Measurements from ENCODE around the gene LRMDA. TPM values are rescaled to one million over a fixed set of nuclear protein-coding genes. Genes with fewer than 3 reads are reported as not detected.

LRMDA gene
- polyA plus RNA-seq, 3 donors: 39.8 to 59.6 (median 56.4) TPM

DNA sequence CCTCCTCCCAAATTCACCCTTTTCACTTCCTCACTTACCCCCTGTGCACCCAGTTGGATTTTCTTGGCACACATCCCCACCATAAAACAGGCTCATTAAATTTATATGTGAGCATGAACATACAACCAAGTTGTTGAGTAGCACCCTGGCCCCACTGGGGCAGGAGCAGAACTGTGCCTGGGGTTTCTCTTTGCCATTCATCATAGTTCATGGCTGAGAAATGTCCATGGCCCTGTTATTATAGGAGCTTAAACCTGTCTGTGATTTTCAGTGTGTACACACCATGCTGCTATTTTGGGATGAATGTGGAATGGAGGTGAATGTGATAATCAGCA, 618.8 kb downstream of the LRMDA start:
- H3K9ac ChIP-seq (ENCODE audit: insufficient read depth, low read length, poor library complexity, severe bottlenecking): no peak overlapping the region

DNA sequence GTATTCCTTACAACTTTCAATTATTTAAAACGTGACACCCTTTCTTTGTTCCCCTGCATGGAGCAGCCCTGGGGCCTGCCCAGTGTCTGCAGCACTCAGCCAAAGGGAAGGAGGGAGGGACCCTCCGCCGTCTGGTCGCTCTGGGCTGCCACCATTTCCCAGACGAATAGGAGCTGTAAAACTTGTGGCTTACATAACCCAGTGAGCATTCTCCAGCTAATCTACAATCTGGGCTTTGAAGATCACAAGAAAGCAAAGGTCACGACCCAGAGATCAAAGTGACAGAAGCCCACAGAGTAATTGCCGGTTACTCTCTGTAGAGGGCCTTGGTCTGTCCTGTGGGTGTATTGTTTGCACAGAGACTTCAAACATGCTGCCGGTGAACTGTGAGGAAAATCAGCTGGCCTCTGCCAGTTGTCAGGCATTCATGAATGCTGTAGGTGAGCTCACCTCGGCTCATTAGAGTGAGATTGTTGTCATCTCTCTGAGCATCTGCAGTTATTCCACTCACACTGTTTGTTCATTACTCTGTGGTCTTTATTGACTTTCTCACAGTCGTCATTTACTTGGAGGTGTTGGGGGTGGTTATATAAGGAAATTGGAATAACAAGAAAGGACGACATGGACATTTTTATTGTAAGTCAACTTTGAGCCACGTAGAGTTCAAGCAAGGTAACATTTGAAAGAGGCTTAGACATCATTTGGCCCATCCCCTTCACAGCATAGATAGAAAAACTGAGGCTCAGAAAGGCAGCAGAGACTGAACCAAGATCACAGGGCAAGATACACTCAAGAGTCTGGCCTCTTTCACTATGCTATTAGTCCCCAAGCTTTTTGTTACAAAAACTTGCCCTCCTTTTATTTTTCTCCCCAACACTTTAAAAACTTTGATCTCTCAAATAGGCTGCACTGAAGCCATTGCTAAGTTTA, 619.8 kb downstream of the LRMDA start:
- H3K36me3 Mint-ChIP-seq: peaks cover 30 to 67% of the 10 kb centered on the region in 2 donors
- peaks cover 19 to 20% of the 10 kb centered on the region in 2 donors for H3K9me3 ChIP-seq (replicated peaks in 1 of 2; ENCODE audit: control insufficient read depth in 1 of 2, insufficient read depth in 1 of 2, low read length in 2 of 2)
- H3K27ac Mint-ChIP-seq: peak overlapping the region in 6 of 7 donors; percentile 10 to 92 (median 86)
- no peak for DNase-seq
- no peak overlapping the region for H3K9ac ChIP-seq (ENCODE audit: insufficient read depth, low read length, poor library complexity, severe bottlenecking)
- intact Hi-C loops (cut with micrococcal nuclease): no loop called here
- TF ChIP-seq, protein P1, sequence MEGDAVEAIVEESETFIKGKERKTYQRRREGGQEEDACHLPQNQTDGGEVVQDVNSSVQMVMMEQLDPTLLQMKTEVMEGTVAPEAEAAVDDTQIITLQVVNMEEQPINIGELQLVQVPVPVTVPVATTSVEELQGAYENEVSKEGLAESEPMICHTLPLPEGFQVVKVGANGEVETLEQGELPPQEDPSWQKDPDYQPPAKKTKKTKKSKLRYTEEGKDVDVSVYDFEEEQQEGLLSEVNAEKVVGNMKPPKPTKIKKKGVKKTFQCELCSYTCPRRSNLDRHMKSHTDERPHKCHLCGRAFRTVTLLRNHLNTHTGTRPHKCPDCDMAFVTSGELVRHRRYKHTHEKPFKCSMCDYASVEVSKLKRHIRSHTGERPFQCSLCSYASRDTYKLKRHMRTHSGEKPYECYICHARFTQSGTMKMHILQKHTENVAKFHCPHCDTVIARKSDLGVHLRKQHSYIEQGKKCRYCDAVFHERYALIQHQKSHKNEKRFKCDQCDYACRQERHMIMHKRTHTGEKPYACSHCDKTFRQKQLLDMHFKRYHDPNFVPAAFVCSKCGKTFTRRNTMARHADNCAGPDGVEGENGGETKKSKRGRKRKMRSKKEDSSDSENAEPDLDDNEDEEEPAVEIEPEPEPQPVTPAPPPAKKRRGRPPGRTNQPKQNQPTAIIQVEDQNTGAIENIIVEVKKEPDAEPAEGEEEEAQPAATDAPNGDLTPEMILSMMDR (IDR thresholded peaks at IDR 0.05): no peak
- no peak overlapping the region for H3K4me3 ChIP-seq (replicated peaks in 1 of 3; ENCODE audit: low read depth in 2 of 3, low read length in 3 of 3)
- H3K4me1 ChIP-seq (ENCODE audit: control insufficient read depth in 1 of 2, insufficient read depth in 2 of 2, low read length in 2 of 2): peaks cover 3 to 7% of the 10 kb centered on the region in 2 donors
- H4K20me1 ChIP-seq (ENCODE audit: insufficient read depth, low read length): no peaks in the 10 kb centered on the region
- peaks cover 0 to 57% of the 10 kb centered on the region in 2 donors for H3K36me3 ChIP-seq (replicated peaks in 1 of 2; ENCODE audit: control insufficient read depth in 1 of 2, insufficient read depth in 2 of 2, low read length in 2 of 2)
- H3K4me1 Mint-ChIP-seq: peaks cover 14% of the 10 kb centered on the region
- no peak overlapping the region for H2AFZ ChIP-seq (ENCODE audit: insufficient read depth, low read depth, low read length, poor library complexity, severe bottlenecking)
- peaks cover 13 to 30% (median 21%) of the 10 kb centered on the region in 7 donors for H3K9me3 Mint-ChIP-seq
- H3K79me2 ChIP-seq (ENCODE audit: insufficient read depth, low read length): no peaks in the 10 kb centered on the region
- H3K4me2 ChIP-seq (replicated peaks; ENCODE audit: extremely low read depth, low read length, poor library complexity, severe bottlenecking): no peak overlapping the region
- no peaks in the 10 kb centered on the region for H3K27me3 ChIP-seq (ENCODE audit: control insufficient read depth in 2 of 2, insufficient read depth in 2 of 2, low read length in 2 of 2)
- no peak overlapping the region for H3K4me3 Mint-ChIP-seq
- peak overlapping the region in 1 of 2 donors; percentile 45 for H3K27ac ChIP-seq (ENCODE audit: low read depth in 1 of 2, low read length in 2 of 2)
- no peaks in the 10 kb centered on the region for H3K27me3 Mint-ChIP-seq (ENCODE audit: low read depth in 3 of 3)
- WGBS (ENCODE audit: insufficient coverage): 89% methylated on average over 7 of the region's 12 CpGs

More for the DNA sequence above, 618.8 kb downstream of the LRMDA start:
- Histone ChIP-seq H4K20me1 (ENCODE audit: insufficient read depth, low read length) (no peaks in the 10 kb centered on the region), H3K36me3 (replicated peaks in 1 of 2; ENCODE audit: control insufficient read depth in 1 of 2, insufficient read depth in 2 of 2, low read length in 2 of 2) (peaks cover 0 to 47% of the 10 kb centered on the region in 2 donors), H3K27me3 (ENCODE audit: control insufficient read depth in 2 of 2, insufficient read depth in 2 of 2, low read length in 2 of 2) (no peaks in the 10 kb centered on the region), H3K4me1 (ENCODE audit: control insufficient read depth in 1 of 2, insufficient read depth in 2 of 2, low read length in 2 of 2) (peaks cover 3 to 7% of the 10 kb centered on the region in 2 donors), H3K9me3 (replicated peaks in 1 of 2; ENCODE audit: control insufficient read depth in 1 of 2, insufficient read depth in 1 of 2, low read length in 2 of 2) (peaks cover 8 to 10% of the 10 kb centered on the region in 2 donors), H3K4me3 (replicated peaks in 1 of 3; ENCODE audit: low read depth in 2 of 3, low read length in 3 of 3) (no peak overlapping the region), H3K79me2 (ENCODE audit: insufficient read depth, low read length) (no peaks in the 10 kb centered on the region), H2AFZ (ENCODE audit: insufficient read depth, low read depth, low read length, poor library complexity, severe bottlenecking) (no peak overlapping the region), H3K4me2 (replicated peaks; ENCODE audit: extremely low read depth, low read length, poor library complexity, severe bottlenecking) (no peak overlapping the region), H3K27ac (ENCODE audit: low read depth in 1 of 2, low read length in 2 of 2) (peak overlapping the region in 1 of 2 donors; percentile 45)
- peak overlapping the region in 6 of 7 donors; percentile 74 to 92 (median 83) for H3K27ac Mint-ChIP-seq
- H3K36me3 Mint-ChIP-seq: peaks cover 28 to 57% of the 10 kb centered on the region in 2 donors
- DNase-seq: no peak
- H3K4me3 Mint-ChIP-seq: no peak overlapping the region
- peaks cover 14% of the 10 kb centered on the region for H3K4me1 Mint-ChIP-seq
- H3K27me3 Mint-ChIP-seq (ENCODE audit: low read depth in 3 of 3): no peaks in the 10 kb centered on the region
- H3K9me3 Mint-ChIP-seq: peaks cover 4 to 20% (median 12%) of the 10 kb centered on the region in 7 donors
- intact Hi-C loops (cut with micrococcal nuclease): no loop called here
- TF ChIP-seq, protein P1 (IDR thresholded peaks at IDR 0.05): no peak

All from CD14-positive monocyte (primary cell).